Measurements from ENCODE around the gene SRP14. TPM values are rescaled to one million over a fixed set of nuclear protein-coding genes. Genes with fewer than 3 reads are reported as not detected.

Gene SRP14
- total RNA-seq, 3 donors from 2014 or later, result 279 to 310 (median 299) TPM

DNA sequence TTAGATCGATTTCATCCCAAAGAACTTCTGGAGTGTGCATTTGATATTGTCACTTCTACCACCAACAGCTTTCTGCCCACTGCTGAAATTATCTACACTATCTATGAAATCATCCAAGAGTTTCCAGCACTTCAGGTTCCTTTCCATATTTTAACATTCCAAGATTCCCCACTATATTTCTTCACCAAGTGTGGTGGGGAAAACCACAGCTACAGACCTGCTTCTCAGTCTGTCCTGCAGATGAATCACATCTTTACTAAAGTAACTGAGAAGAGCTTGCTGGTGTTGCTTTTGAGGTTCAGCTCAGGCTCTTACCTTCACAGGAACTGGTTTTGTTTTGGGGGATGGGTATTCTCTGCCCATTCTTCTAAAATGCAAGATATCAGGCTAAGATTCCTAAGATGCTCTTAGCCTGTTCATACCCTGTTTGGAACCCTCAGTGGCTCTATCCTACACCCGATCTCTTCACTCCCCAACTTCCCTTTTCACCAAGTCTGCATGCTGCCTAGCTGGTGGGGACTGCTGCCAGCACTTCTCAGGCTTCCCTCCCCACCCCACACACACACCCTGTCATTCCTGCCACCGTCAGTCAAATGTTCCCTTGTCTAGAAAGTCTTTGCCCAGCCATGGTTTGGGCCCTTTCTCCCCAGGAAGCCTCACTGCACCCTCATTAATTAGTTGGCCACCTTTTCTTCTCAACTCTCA, 30.8 kb downstream of the SRP14 start:
- Histone ChIP-seq H3K27ac (no peak overlapping the region), H3K27me3 (no peaks in the 10 kb centered on the region), H3K9me3 (no peaks in the 10 kb centered on the region), H3K4me1 (no peaks in the 10 kb centered on the region), H3K4me3 (no peak overlapping the region), H3K36me3 (no peaks in the 10 kb centered on the region)
- intact Hi-C loops (cut with DNase I; ENCODE audit: low total_unique reads), result no loop called here
- TF ChIP-seq POLR2AphosphoS5 (IDR thresholded peaks at IDR 0.05), result no peak
- TF ChIP-seq POLR2A (IDR thresholded peaks at IDR 0.05), result no peak
- TF ChIP-seq CTCF (IDR thresholded peaks at IDR 0.05), result no peak
- DNase-seq (ENCODE audit: low spot score in 2 of 2), result no peak

DNA sequence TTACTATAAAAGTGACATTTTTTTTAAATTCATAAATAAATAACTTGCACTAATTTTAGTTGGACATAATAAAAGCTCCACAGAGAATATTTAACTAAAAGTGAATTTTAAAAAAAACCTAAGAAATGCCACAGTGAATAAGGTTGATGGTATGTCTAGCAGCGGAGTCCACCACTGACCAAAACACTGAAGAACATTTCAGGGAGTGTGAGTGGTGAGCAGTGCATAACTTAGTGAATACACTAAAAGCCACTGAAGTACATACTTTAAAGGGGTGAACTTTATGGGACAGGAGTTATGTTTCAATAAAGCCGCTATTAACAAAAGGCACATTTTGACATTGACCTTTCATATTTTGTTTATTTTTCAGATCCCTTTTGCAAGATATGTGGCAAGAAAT, 32.3 kb downstream of the SRP14 start:
- intact Hi-C loops (cut with DNase I; ENCODE audit: low total_unique reads), result no loop called here
- Histone ChIP-seq H3K9me3 (no peaks in the 10 kb centered on the region), H3K27me3 (no peaks in the 10 kb centered on the region), H3K36me3 (no peaks in the 10 kb centered on the region), H3K4me1 (no peaks in the 10 kb centered on the region), H3K27ac (no peak overlapping the region), H3K4me3 (no peak overlapping the region)
- TF ChIP-seq POLR2AphosphoS5 (IDR thresholded peaks at IDR 0.05) (no peak), CTCF (IDR thresholded peaks at IDR 0.05) (no peak), POLR2A (IDR thresholded peaks at IDR 0.05) (no peak)
- no peak for DNase-seq (ENCODE audit: low spot score in 2 of 2)

DNA sequence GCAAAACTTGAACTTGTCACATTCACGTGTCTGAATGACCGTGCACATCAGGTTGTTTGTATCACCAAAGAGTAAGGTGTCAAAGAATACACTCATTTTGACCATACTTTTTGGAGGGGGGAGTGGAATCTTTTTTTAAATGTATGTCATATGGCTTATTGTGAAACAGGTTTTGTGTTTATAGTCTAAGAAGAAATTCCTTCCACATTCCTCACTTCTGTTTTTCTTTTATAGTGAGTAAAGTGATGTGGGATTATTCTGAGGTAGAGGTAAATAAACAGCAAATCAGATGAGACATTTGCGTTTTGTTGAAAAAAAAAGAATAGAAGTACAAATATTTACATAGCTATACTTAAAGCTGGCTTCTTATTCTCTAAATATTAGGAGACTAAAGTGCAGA, 33.0 kb downstream of the SRP14 start:
- H3K36me3 ChIP-seq, result no peaks in the 10 kb centered on the region
- no peaks in the 10 kb centered on the region for H3K27me3 ChIP-seq
- intact Hi-C loops (cut with DNase I; ENCODE audit: low total_unique reads), result no loop called here

GRCh38 chr15:40003116-40003916, 35.7 kb downstream of the SRP14 start:
- Histone ChIP-seq H3K27ac (no peak overlapping the region), H3K36me3 (no peaks in the 10 kb centered on the region), H3K9me3 (no peaks in the 10 kb centered on the region), H3K4me3 (no peak overlapping the region), H3K27me3 (no peaks in the 10 kb centered on the region), H3K4me1 (no peaks in the 10 kb centered on the region)
- no peak for TF ChIP-seq POLR2A (IDR thresholded peaks at IDR 0.05)
- TF ChIP-seq POLR2AphosphoS5 (IDR thresholded peaks at IDR 0.05), result no peak
- no peak for TF ChIP-seq CTCF (IDR thresholded peaks at IDR 0.05)
- DNase-seq (ENCODE audit: low spot score in 2 of 2), result no peak
- intact Hi-C loops (cut with DNase I; ENCODE audit: low total_unique reads), result no loop called here

More for the DNA sequence above, 33.0 kb downstream of the SRP14 start:
- H3K4me3 ChIP-seq, result no peak overlapping the region
- no peak for TF ChIP-seq POLR2A (IDR thresholded peaks at IDR 0.05)
- no peak for TF ChIP-seq CTCF (IDR thresholded peaks at IDR 0.05)
- no peak for TF ChIP-seq POLR2AphosphoS5 (IDR thresholded peaks at IDR 0.05)
- H3K4me1 ChIP-seq, result no peaks in the 10 kb centered on the region
- no peak overlapping the region for H3K27ac ChIP-seq
- no peaks in the 10 kb centered on the region for H3K9me3 ChIP-seq
- DNase-seq (ENCODE audit: low spot score in 2 of 2), result no peak

GRCh38 chr15:40002295-40002694, 36.7 kb downstream of the SRP14 start:
- no peak overlapping the region for H3K27ac ChIP-seq
- intact Hi-C loops (cut with DNase I; ENCODE audit: low total_unique reads), result no loop called here
- no peak for TF ChIP-seq POLR2AphosphoS5 (IDR thresholded peaks at IDR 0.05)
- TF ChIP-seq POLR2A (IDR thresholded peaks at IDR 0.05), result no peak
- no peak for TF ChIP-seq CTCF (IDR thresholded peaks at IDR 0.05)
- no peaks in the 10 kb centered on the region for H3K36me3 ChIP-seq
- H3K27me3 ChIP-seq, result no peaks in the 10 kb centered on the region
- no peak for DNase-seq (ENCODE audit: low spot score in 2 of 2)
- H3K4me3 ChIP-seq, result no peak overlapping the region
- H3K9me3 ChIP-seq, result no peaks in the 10 kb centered on the region
- H3K4me1 ChIP-seq, result no peaks in the 10 kb centered on the region
